NB4 (cell line): Measurements from ENCODE around the gene C2orf76.

Experiments
- POLR2A ChIP-seq: IDR thresholded peaks from 2 replicates; pipeline ENCODE4 v1.6.1; 2011; ENCODE audit warnings: mild to moderate bottlenecking; ENCODE audit not compliant: insufficient read length; ENCODE audit errors: extremely low read depth
- TF ChIP-seq, protein P1 (sequence below): IDR thresholded peaks from 2 replicates; pipeline ENCODE4 v1.6.1; 2011; ENCODE audit warnings: low read depth, low read length
- TF ChIP-seq, protein P2 (sequence below): IDR thresholded peaks from one replicate; pipeline ENCODE4 v1.5.1; 2012; ENCODE audit warnings: low read depth, low read length

DNA sequence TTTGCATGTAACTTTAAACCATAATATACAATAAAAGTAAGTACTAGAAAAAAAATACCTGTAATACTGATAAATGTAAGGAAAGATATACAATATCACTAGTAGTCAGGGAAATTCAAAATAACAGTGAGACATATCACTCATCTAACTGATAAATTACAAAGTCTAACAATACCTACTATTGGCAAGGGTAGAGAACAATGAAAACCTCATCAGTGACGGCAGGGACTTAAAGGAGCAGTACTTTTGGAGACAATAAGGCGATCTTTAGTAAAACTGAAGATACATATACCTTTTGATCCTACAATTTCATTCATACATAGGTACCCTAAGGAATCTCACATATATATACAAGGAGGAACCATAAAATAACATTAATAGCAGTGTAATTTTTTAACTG is 24.9 kb downstream of the C2orf76 start:
- no peak for TF ChIP-seq POLR2A
- TF ChIP-seq, protein P1, sequence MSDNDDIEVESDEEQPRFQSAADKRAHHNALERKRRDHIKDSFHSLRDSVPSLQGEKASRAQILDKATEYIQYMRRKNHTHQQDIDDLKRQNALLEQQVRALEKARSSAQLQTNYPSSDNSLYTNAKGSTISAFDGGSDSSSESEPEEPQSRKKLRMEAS: no peak
- TF ChIP-seq, protein P2, sequence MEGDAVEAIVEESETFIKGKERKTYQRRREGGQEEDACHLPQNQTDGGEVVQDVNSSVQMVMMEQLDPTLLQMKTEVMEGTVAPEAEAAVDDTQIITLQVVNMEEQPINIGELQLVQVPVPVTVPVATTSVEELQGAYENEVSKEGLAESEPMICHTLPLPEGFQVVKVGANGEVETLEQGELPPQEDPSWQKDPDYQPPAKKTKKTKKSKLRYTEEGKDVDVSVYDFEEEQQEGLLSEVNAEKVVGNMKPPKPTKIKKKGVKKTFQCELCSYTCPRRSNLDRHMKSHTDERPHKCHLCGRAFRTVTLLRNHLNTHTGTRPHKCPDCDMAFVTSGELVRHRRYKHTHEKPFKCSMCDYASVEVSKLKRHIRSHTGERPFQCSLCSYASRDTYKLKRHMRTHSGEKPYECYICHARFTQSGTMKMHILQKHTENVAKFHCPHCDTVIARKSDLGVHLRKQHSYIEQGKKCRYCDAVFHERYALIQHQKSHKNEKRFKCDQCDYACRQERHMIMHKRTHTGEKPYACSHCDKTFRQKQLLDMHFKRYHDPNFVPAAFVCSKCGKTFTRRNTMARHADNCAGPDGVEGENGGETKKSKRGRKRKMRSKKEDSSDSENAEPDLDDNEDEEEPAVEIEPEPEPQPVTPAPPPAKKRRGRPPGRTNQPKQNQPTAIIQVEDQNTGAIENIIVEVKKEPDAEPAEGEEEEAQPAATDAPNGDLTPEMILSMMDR: no peak
